Measurements from ENCODE around the gene KEL.

The KEL gene

GRCh38 chr7:142927085-142927745, 34.9 kb downstream of the KEL start:
- DNase-seq: peak; percentile 13

GRCh38 chr7:142925413-142925812, 36.8 kb downstream of the KEL start:
- DNase-seq: no peak

- DNase-seq: no peak
These were observed 38.8 kb downstream of the KEL start for GRCh38 chr7:142923391-142923790.

- no peak for DNase-seq
These were observed 42.5 kb downstream of the KEL start for GRCh38 chr7:142919656-142920055.

GRCh38 chr7:142918901-142919300, 43.3 kb downstream of the KEL start:
- DNase-seq: no peak

GRCh38 chr7:142917447-142917846, 44.7 kb downstream of the KEL start:
- DNase-seq: no peak

GRCh38 chr7:142916508-142916907, 45.7 kb downstream of the KEL start:
- DNase-seq: no peak

- no peak for DNase-seq
These were observed 46.8 kb downstream of the KEL start for GRCh38 chr7:142915315-142915714.

- DNase-seq: no peak
These were observed 48.0 kb downstream of the KEL start for GRCh38 chr7:142914121-142914520.

- no peak for DNase-seq
These were observed 48.6 kb downstream of the KEL start for GRCh38 chr7:142913566-142913965.

GRCh38 chr7:142913051-142913450, 49.1 kb downstream of the KEL start:
- DNase-seq: no peak

- DNase-seq: no peak
These were observed 51.7 kb downstream of the KEL start for GRCh38 chr7:142910481-142910880.

GRCh38 chr7:142910031-142910433, 52.1 kb downstream of the KEL start:
- DNase-seq: no peak

- DNase-seq: no peak
These were observed 53.0 kb downstream of the KEL start for GRCh38 chr7:142908921-142909890.

- DNase-seq: no peak
These were observed 53.9 kb downstream of the KEL start for GRCh38 chr7:142908290-142908689.

- DNase-seq: no peak
These were observed 55.5 kb downstream of the KEL start for GRCh38 chr7:142906643-142907042.

GRCh38 chr7:142905759-142906158, 56.4 kb downstream of the KEL start:
- no peak for DNase-seq

GRCh38 chr7:142904128-142904527, 58.0 kb downstream of the KEL start:
- no peak for DNase-seq

GRCh38 chr7:142901426-142902259, 60.5 kb downstream of the KEL start:
- DNase-seq: no peak

GRCh38 chr7:142899661-142900060, 62.5 kb downstream of the KEL start:
- DNase-seq: no peak

- peak; percentile 8 for DNase-seq
These were observed 63.6 kb downstream of the KEL start for GRCh38 chr7:142898377-142899170.

- no peak for DNase-seq
These were observed 64.5 kb downstream of the KEL start for GRCh38 chr7:142897691-142898090.
